GM12892 (cell line): ENCODE results near the gene SLC1A3.
"Not testable (repeated sequence)": the region's sequence is repeated elsewhere in the genome, so short reads cannot be mapped to it uniquely, and the experiment has no call there.

Source experiments
- DNase-seq: peaks from one replicate; pipeline ENCODE4 v3.0.0; 2011; ENCODE audit not compliant: insufficient read length
- FAIRE-seq: peaks from 2 replicates; lab custom pipeline; 2011; peaks lifted over from hg19 to GRCh38; lab: Jason Lieb, UNC
- POLR2A ChIP-seq: IDR thresholded peaks from 2 replicates; pipeline ENCODE4 v1.6.1; 2011; ENCODE audit warnings: low read depth, low read length, control low read depth
- POLR2AphosphoS5 ChIP-seq: IDR thresholded peaks from 2 replicates; pipeline ENCODE4 v1.6.1; 2011; ENCODE audit warnings: low read depth, low read length, control low read depth
- TAF1 ChIP-seq: IDR thresholded peaks from 2 replicates; pipeline ENCODE4 v1.6.1; 2011; ENCODE audit warnings: low read depth, mild to moderate bottlenecking, control low read depth, low read length, borderline replicate concordance

Gene SLC1A3

GRCh38 chr5:36584009-36584875 is 22.2 kb upstream of the SLC1A3 start:
- no peak for FAIRE-seq
- no peak for DNase-seq
- TF ChIP-seq POLR2A, result no peak
- no peak for TF ChIP-seq POLR2AphosphoS5
- no peak for TF ChIP-seq TAF1

GRCh38 chr5:36585701-36586100 is 20.7 kb upstream of the SLC1A3 start:
- no peak for DNase-seq
- no peak for TF ChIP-seq POLR2AphosphoS5
- no peak for TF ChIP-seq TAF1
- no peak for TF ChIP-seq POLR2A
- no peak for FAIRE-seq

DNA sequence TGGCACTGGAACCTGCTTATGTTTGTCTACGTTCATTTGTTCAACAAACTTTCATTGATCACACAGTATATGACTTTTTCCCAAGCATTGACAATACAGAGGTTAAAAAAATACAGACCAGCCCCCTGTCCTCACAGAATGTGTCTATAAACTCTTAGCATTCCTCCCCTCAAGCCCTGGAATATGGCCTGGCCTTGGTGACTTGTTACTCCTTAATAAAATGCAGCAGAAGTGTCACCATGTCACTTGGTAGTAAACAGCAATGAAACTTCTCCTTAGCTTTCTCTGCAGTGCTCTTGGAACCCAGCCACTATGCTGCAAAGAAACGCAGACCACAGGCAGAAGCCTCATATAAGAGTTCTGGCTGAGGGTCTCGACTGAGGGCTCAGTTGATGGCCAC is 19.1 kb upstream of the SLC1A3 start:
- FAIRE-seq (no peak), DNase-seq (no peak)
- TF ChIP-seq POLR2A, result no peak
- no peak for TF ChIP-seq POLR2AphosphoS5
- TF ChIP-seq TAF1, result no peak

- not testable (repeated sequence) for FAIRE-seq, DNase-seq
Measured at GRCh38 chr5:36589735-36590134, 16.7 kb upstream of the SLC1A3 start.

- no peak for DNase-seq
- no peak for FAIRE-seq
- TF ChIP-seq TAF1, result no peak
- TF ChIP-seq POLR2A, result no peak
Measured at GRCh38 chr5:36590513-36591286, 15.7 kb upstream of the SLC1A3 start.

GRCh38 chr5:36593867-36594266 is 12.5 kb upstream of the SLC1A3 start:
- TF ChIP-seq TAF1 (no peak), POLR2A (no peak), POLR2AphosphoS5 (no peak)

GRCh38 chr5:36596247-36596646 is 10.2 kb upstream of the SLC1A3 start:
- FAIRE-seq (no peak), DNase-seq (no peak)
- no peak for TF ChIP-seq POLR2AphosphoS5
- TF ChIP-seq TAF1, result no peak
- TF ChIP-seq POLR2A, result no peak

More at GRCh38 chr5:36593867-36594266, 12.5 kb upstream of the SLC1A3 start:
- DNase-seq (no peak), FAIRE-seq (no peak)

DNA sequence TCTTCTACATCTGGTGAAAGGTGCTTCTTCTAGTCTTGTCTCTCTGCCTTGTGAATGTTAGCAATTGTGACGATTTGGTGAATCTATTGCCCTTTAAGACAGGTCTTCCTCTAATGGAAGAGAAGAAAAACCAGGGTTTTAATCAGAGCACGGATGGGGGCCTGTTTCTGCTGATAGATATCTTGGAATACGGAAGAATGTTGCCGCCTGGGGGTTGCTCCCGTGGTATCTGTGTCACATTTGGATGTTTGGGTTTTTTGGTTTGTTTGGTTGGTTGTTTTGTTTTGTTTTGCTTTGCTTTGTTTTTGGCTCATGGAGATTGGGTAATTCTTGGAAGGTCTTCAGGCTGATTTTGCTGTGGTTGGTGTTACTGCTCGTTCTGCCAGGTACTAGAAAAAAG is 9.7 kb upstream of the SLC1A3 start:
- TF ChIP-seq POLR2AphosphoS5, result no peak
- TF ChIP-seq POLR2A, result no peak
- TF ChIP-seq TAF1, result no peak
- no peak for DNase-seq
- FAIRE-seq, result no peak

GRCh38 chr5:36598045-36598444 is 8.4 kb upstream of the SLC1A3 start:
- DNase-seq, result no peak
- TF ChIP-seq TAF1 (no peak), POLR2A (no peak), POLR2AphosphoS5 (no peak)
- no peak for FAIRE-seq

DNA sequence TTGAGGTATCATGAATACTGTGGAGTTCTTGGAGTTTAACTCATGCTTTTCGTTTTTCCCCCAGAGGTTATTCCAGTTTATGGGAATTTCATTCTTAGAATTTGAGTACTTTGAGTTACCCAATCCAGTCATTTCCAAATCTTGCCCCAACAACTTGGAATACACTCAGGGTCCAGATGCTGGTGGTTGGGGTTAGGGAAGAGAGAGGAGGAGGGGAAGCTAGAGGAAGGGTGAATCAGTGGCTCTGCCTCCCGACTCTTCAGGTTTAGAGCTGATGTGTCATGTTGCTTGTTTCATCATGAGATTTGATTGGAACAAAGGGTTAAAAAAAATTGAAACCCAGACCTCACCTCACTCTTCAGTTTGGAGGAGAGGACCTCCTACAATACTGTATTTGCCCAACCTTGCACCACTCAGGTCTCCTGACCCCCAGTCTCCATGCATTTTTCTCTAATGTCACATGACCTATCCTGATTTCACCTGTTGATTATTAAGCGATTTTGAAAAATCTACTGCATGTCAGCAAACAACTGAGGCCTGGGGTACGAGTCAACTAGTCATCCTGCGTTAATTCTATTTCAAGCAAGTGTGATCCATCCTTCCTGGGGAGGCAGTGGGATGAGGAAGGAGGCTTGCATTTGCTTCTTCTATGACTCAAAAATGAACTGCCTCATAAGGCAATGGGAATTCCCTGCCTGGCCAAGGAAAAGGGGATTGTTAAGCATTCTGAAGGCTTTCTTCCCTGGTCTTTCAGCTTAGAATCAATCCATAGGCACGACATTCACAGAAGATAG is 6.2 kb upstream of the SLC1A3 start:
- TF ChIP-seq POLR2A (no peak), TAF1 (no peak), POLR2AphosphoS5 (no peak)
- FAIRE-seq, result no peak
- DNase-seq, result no peak

GRCh38 chr5:36600917-36601527 is 5.4 kb upstream of the SLC1A3 start:
- FAIRE-seq, result no peak
- no peak for DNase-seq
- no peak for TF ChIP-seq POLR2AphosphoS5
- no peak for TF ChIP-seq POLR2A
- TF ChIP-seq TAF1, result no peak
